NCI-H2029 (cell line): ENCODE results near the gene SH3BP5L.
"Not testable (repeated sequence)": the region's sequence is repeated elsewhere in the genome, so short reads cannot be mapped to it uniquely, and the experiment has no call there.

Source experiments
- DNase-seq: peaks from one replicate; lab custom pipeline; 2025; lab: John Stamatoyannopoulos, UW

SH3BP5L gene

GRCh38 chr1:248810000-248810726 lies 15.6 kb downstream of the SH3BP5L start:
- DNase-seq, result no peak

- DNase-seq, result no peak
Observed at GRCh38 chr1:248808876-248809275, 16.8 kb downstream of the SH3BP5L start.

GRCh38 chr1:248807067-248807737 lies 18.5 kb downstream of the SH3BP5L start:
- DNase-seq, result no peak

- no peak for DNase-seq
Observed at GRCh38 chr1:248805876-248806275, 19.8 kb downstream of the SH3BP5L start.

- DNase-seq, result no peak
Observed at GRCh38 chr1:248804771-248805681, 20.7 kb downstream of the SH3BP5L start.

- DNase-seq, result not testable (repeated sequence)
Observed at GRCh38 chr1:248803501-248803900, 22.2 kb downstream of the SH3BP5L start.

GRCh38 chr1:248802454-248802853 lies 23.3 kb downstream of the SH3BP5L start:
- no peak for DNase-seq

- DNase-seq, result no peak
Observed at GRCh38 chr1:248800459-248800858, 25.3 kb downstream of the SH3BP5L start.

GRCh38 chr1:248798791-248799190 lies 26.9 kb downstream of the SH3BP5L start:
- DNase-seq, result no peak

- DNase-seq, result not testable (repeated sequence)
Observed at GRCh38 chr1:248794663-248795062, 31.1 kb downstream of the SH3BP5L start.

GRCh38 chr1:248793592-248793991 lies 32.1 kb downstream of the SH3BP5L start:
- no peak for DNase-seq

GRCh38 chr1:248792342-248792741 lies 33.4 kb downstream of the SH3BP5L start:
- DNase-seq, result no peak

- DNase-seq, result no peak
Observed at GRCh38 chr1:248791010-248791409, 34.7 kb downstream of the SH3BP5L start.

- no peak for DNase-seq
Observed at GRCh38 chr1:248790456-248790855, 35.3 kb downstream of the SH3BP5L start.

- not testable (repeated sequence) for DNase-seq
Observed at GRCh38 chr1:248789337-248789736, 36.4 kb downstream of the SH3BP5L start.

- DNase-seq, result no peak
Observed at GRCh38 chr1:248788327-248788726, 37.4 kb downstream of the SH3BP5L start.

- no peak for DNase-seq
Observed at GRCh38 chr1:248787430-248787829, 38.3 kb downstream of the SH3BP5L start.

GRCh38 chr1:248786156-248786555 lies 39.6 kb downstream of the SH3BP5L start:
- DNase-seq, result no peak

GRCh38 chr1:248783367-248783766 lies 42.3 kb downstream of the SH3BP5L start:
- DNase-seq, result no peak

GRCh38 chr1:248782416-248783141 lies 43.1 kb downstream of the SH3BP5L start:
- DNase-seq, result no peak

GRCh38 chr1:248779350-248779749 lies 46.4 kb downstream of the SH3BP5L start:
- no peak for DNase-seq

- DNase-seq, result no peak
Observed at GRCh38 chr1:248778906-248779305, 46.8 kb downstream of the SH3BP5L start.
